ENCODE measurements around the gene MLLT3.

MLLT3 gene

GRCh38 chr9:20314981-20315380, 307.3 kb downstream of the MLLT3 start:
- Histone ChIP-seq H3K27me3 (ENCODE audit: control insufficient read depth in 2 of 2, insufficient read depth in 2 of 2, low read length in 2 of 2) (no peaks in the 10 kb centered on the region), H3K9me3 (ENCODE audit: control insufficient read depth in 2 of 2, low read length in 2 of 2) (no peaks in the 10 kb centered on the region), H3K9ac (ENCODE audit: low read depth in 1 of 2, low read length in 2 of 2) (no peak overlapping the region), H3K27ac (ENCODE audit: low read depth in 2 of 2, low read length in 2 of 2) (no peak overlapping the region), H3K4me1 (ENCODE audit: control insufficient read depth in 2 of 2, insufficient read depth in 2 of 2, low read length in 2 of 2) (no peaks in the 10 kb centered on the region), H3K4me3 (ENCODE audit: low read length in 2 of 2) (no peak overlapping the region), H3K36me3 (ENCODE audit: control insufficient read depth in 2 of 2, insufficient read depth in 2 of 2, low read length in 2 of 2) (no peaks in the 10 kb centered on the region)

DNA sequence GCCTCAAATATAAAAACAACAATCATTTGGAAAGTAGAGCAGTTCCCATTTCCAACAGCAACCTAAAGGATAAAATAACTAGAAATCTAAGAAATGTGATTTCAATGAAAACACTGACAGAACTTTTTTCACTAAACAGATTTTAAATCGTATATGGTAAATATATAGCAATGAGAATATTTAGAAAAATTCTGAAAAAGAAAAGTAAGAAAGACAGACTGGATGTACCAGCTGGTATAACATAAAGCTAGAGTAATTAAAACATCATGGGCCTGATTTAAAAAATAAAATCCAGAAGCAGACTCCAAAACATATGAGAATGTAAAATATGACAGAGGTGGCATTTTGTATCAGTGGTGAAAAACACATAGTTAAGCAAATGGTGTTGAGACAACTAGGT, 308.9 kb downstream of the MLLT3 start:
- Histone ChIP-seq H3K27ac (ENCODE audit: low read depth in 2 of 2, low read length in 2 of 2) (no peak overlapping the region), H3K27me3 (ENCODE audit: control insufficient read depth in 2 of 2, insufficient read depth in 2 of 2, low read length in 2 of 2) (no peaks in the 10 kb centered on the region), H3K4me1 (ENCODE audit: control insufficient read depth in 2 of 2, insufficient read depth in 2 of 2, low read length in 2 of 2) (no peaks in the 10 kb centered on the region), H3K9me3 (ENCODE audit: control insufficient read depth in 2 of 2, low read length in 2 of 2) (no peaks in the 10 kb centered on the region), H3K9ac (ENCODE audit: low read depth in 1 of 2, low read length in 2 of 2) (no peak overlapping the region), H3K4me3 (ENCODE audit: low read length in 2 of 2) (no peak overlapping the region), H3K36me3 (ENCODE audit: control insufficient read depth in 2 of 2, insufficient read depth in 2 of 2, low read length in 2 of 2) (no peaks in the 10 kb centered on the region)

GRCh38 chr9:20312732-20313131, 309.6 kb downstream of the MLLT3 start:
- Histone ChIP-seq H3K27ac (ENCODE audit: low read depth in 2 of 2, low read length in 2 of 2) (no peak overlapping the region), H3K9ac (ENCODE audit: low read depth in 1 of 2, low read length in 2 of 2) (no peak overlapping the region), H3K4me3 (ENCODE audit: low read length in 2 of 2) (no peak overlapping the region), H3K36me3 (ENCODE audit: control insufficient read depth in 2 of 2, insufficient read depth in 2 of 2, low read length in 2 of 2) (no peaks in the 10 kb centered on the region), H3K9me3 (ENCODE audit: control insufficient read depth in 2 of 2, low read length in 2 of 2) (no peaks in the 10 kb centered on the region), H3K27me3 (ENCODE audit: control insufficient read depth in 2 of 2, insufficient read depth in 2 of 2, low read length in 2 of 2) (no peaks in the 10 kb centered on the region), H3K4me1 (ENCODE audit: control insufficient read depth in 2 of 2, insufficient read depth in 2 of 2, low read length in 2 of 2) (no peaks in the 10 kb centered on the region)

GRCh38 chr9:20310024-20310423, 312.3 kb downstream of the MLLT3 start:
- Histone ChIP-seq H3K4me3 (ENCODE audit: low read length in 2 of 2) (no peak overlapping the region), H3K9ac (ENCODE audit: low read depth in 1 of 2, low read length in 2 of 2) (no peak overlapping the region)

GRCh38 chr9:20309124-20309523, 313.2 kb downstream of the MLLT3 start:
- Histone ChIP-seq H3K4me1 (ENCODE audit: control insufficient read depth in 2 of 2, insufficient read depth in 2 of 2, low read length in 2 of 2) (no peaks in the 10 kb centered on the region), H3K4me3 (ENCODE audit: low read length in 2 of 2) (no peak overlapping the region), H3K36me3 (ENCODE audit: control insufficient read depth in 2 of 2, insufficient read depth in 2 of 2, low read length in 2 of 2) (no peaks in the 10 kb centered on the region), H3K9ac (ENCODE audit: low read depth in 1 of 2, low read length in 2 of 2) (no peak overlapping the region), H3K27me3 (ENCODE audit: control insufficient read depth in 2 of 2, insufficient read depth in 2 of 2, low read length in 2 of 2) (no peaks in the 10 kb centered on the region), H3K27ac (ENCODE audit: low read depth in 2 of 2, low read length in 2 of 2) (no peak overlapping the region), H3K9me3 (ENCODE audit: control insufficient read depth in 2 of 2, low read length in 2 of 2) (no peaks in the 10 kb centered on the region)

More at GRCh38 chr9:20310024-20310423, 312.3 kb downstream of the MLLT3 start:
- no peaks in the 10 kb centered on the region for H3K36me3 ChIP-seq (ENCODE audit: control insufficient read depth in 2 of 2, insufficient read depth in 2 of 2, low read length in 2 of 2)
- H3K9me3 ChIP-seq (ENCODE audit: control insufficient read depth in 2 of 2, low read length in 2 of 2) = no peaks in the 10 kb centered on the region
- H3K4me1 ChIP-seq (ENCODE audit: control insufficient read depth in 2 of 2, insufficient read depth in 2 of 2, low read length in 2 of 2) = no peaks in the 10 kb centered on the region
- no peaks in the 10 kb centered on the region for H3K27me3 ChIP-seq (ENCODE audit: control insufficient read depth in 2 of 2, insufficient read depth in 2 of 2, low read length in 2 of 2)
- no peak overlapping the region for H3K27ac ChIP-seq (ENCODE audit: low read depth in 2 of 2, low read length in 2 of 2)

- Histone ChIP-seq H3K9ac (ENCODE audit: low read depth in 1 of 2, low read length in 2 of 2) (no peak overlapping the region), H3K4me1 (ENCODE audit: control insufficient read depth in 2 of 2, insufficient read depth in 2 of 2, low read length in 2 of 2) (no peaks in the 10 kb centered on the region), H3K36me3 (ENCODE audit: control insufficient read depth in 2 of 2, insufficient read depth in 2 of 2, low read length in 2 of 2) (no peaks in the 10 kb centered on the region), H3K9me3 (ENCODE audit: control insufficient read depth in 2 of 2, low read length in 2 of 2) (no peaks in the 10 kb centered on the region), H3K27ac (ENCODE audit: low read depth in 2 of 2, low read length in 2 of 2) (no peak overlapping the region), H3K27me3 (ENCODE audit: control insufficient read depth in 2 of 2, insufficient read depth in 2 of 2, low read length in 2 of 2) (no peaks in the 10 kb centered on the region), H3K4me3 (ENCODE audit: low read length in 2 of 2) (no peak overlapping the region)
These were observed 314.7 kb downstream of the MLLT3 start for GRCh38 chr9:20307621-20308020.

GRCh38 chr9:20305452-20305851, 316.8 kb downstream of the MLLT3 start:
- Histone ChIP-seq H3K9ac (ENCODE audit: low read depth in 1 of 2, low read length in 2 of 2) (no peak overlapping the region), H3K4me1 (ENCODE audit: control insufficient read depth in 2 of 2, insufficient read depth in 2 of 2, low read length in 2 of 2) (no peaks in the 10 kb centered on the region), H3K27ac (ENCODE audit: low read depth in 2 of 2, low read length in 2 of 2) (no peak overlapping the region), H3K9me3 (ENCODE audit: control insufficient read depth in 2 of 2, low read length in 2 of 2) (no peaks in the 10 kb centered on the region), H3K4me3 (ENCODE audit: low read length in 2 of 2) (no peak overlapping the region), H3K36me3 (ENCODE audit: control insufficient read depth in 2 of 2, insufficient read depth in 2 of 2, low read length in 2 of 2) (no peaks in the 10 kb centered on the region), H3K27me3 (ENCODE audit: control insufficient read depth in 2 of 2, insufficient read depth in 2 of 2, low read length in 2 of 2) (no peaks in the 10 kb centered on the region)

- Histone ChIP-seq H3K4me1 (ENCODE audit: control insufficient read depth in 2 of 2, insufficient read depth in 2 of 2, low read length in 2 of 2) (no peaks in the 10 kb centered on the region), H3K27ac (ENCODE audit: low read depth in 2 of 2, low read length in 2 of 2) (no peak overlapping the region), H3K4me3 (ENCODE audit: low read length in 2 of 2) (no peak overlapping the region), H3K36me3 (ENCODE audit: control insufficient read depth in 2 of 2, insufficient read depth in 2 of 2, low read length in 2 of 2) (no peaks in the 10 kb centered on the region), H3K9me3 (ENCODE audit: control insufficient read depth in 2 of 2, low read length in 2 of 2) (no peaks in the 10 kb centered on the region), H3K27me3 (ENCODE audit: control insufficient read depth in 2 of 2, insufficient read depth in 2 of 2, low read length in 2 of 2) (no peaks in the 10 kb centered on the region), H3K9ac (ENCODE audit: low read depth in 1 of 2, low read length in 2 of 2) (no peak overlapping the region)
These were observed 318.3 kb downstream of the MLLT3 start for GRCh38 chr9:20303996-20304395.

GRCh38 chr9:20303066-20303465, 319.2 kb downstream of the MLLT3 start:
- H3K27me3 ChIP-seq (ENCODE audit: control insufficient read depth in 2 of 2, insufficient read depth in 2 of 2, low read length in 2 of 2) = no peaks in the 10 kb centered on the region
- H3K4me1 ChIP-seq (ENCODE audit: control insufficient read depth in 2 of 2, insufficient read depth in 2 of 2, low read length in 2 of 2) = no peaks in the 10 kb centered on the region
- no peaks in the 10 kb centered on the region for H3K9me3 ChIP-seq (ENCODE audit: control insufficient read depth in 2 of 2, low read length in 2 of 2)

DNA sequence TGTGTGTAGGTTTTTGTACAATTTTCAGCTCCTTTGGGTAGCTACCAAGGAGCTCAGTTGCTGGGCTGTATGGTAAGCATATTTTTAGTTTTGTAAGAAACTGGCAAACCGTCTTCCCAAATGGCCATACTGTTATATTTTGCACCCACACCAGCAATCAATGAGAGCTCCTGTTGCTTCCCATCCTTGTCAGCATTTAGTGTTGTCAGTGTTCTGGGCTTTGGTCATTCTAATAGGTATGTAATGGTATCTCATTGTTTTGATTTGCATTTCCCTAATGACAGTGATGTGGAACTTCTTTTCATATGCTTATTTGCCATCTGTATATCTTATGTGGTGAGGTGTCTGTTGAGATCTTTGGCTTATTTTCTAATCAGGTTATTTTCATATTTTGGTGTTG, 320.1 kb downstream of the MLLT3 start:
- H3K27ac ChIP-seq (ENCODE audit: low read depth in 2 of 2, low read length in 2 of 2) = no peak overlapping the region
- H3K9ac ChIP-seq (ENCODE audit: low read depth in 1 of 2, low read length in 2 of 2) = no peak overlapping the region
- H3K9me3 ChIP-seq (ENCODE audit: control insufficient read depth in 2 of 2, low read length in 2 of 2) = no peaks in the 10 kb centered on the region
- no peak overlapping the region for H3K4me3 ChIP-seq (ENCODE audit: low read length in 2 of 2)
- H3K36me3 ChIP-seq (ENCODE audit: control insufficient read depth in 2 of 2, insufficient read depth in 2 of 2, low read length in 2 of 2) = no peaks in the 10 kb centered on the region
- H3K4me1 ChIP-seq (ENCODE audit: control insufficient read depth in 2 of 2, insufficient read depth in 2 of 2, low read length in 2 of 2) = no peaks in the 10 kb centered on the region
- no peaks in the 10 kb centered on the region for H3K27me3 ChIP-seq (ENCODE audit: control insufficient read depth in 2 of 2, insufficient read depth in 2 of 2, low read length in 2 of 2)

More at GRCh38 chr9:20303066-20303465, 319.2 kb downstream of the MLLT3 start:
- Histone ChIP-seq H3K27ac (ENCODE audit: low read depth in 2 of 2, low read length in 2 of 2) (no peak overlapping the region), H3K36me3 (ENCODE audit: control insufficient read depth in 2 of 2, insufficient read depth in 2 of 2, low read length in 2 of 2) (no peaks in the 10 kb centered on the region), H3K9ac (ENCODE audit: low read depth in 1 of 2, low read length in 2 of 2) (no peak overlapping the region), H3K4me3 (ENCODE audit: low read length in 2 of 2) (no peak overlapping the region)

Data from mucosa of rectum (tissue), 2 donors.